Astrocyte of the cerebellum (primary cell): ENCODE measurements around the gene PIGN.

ENCODE experiments used
- DNase-seq: peaks from one replicate; pipeline ENCODE4 v3.0.0-alpha.2; 2011; ENCODE audit warnings: low read depth
- H3K4me3 ChIP-seq: 2 replicates; pipeline ENCODE4 v1.5.1; 2011; ENCODE audit warnings: mild to moderate bottlenecking, low read depth, low read length, moderate library complexity
- in situ Hi-C: cut with HindIII; loops from 2 replicates; pipeline ENCODE4 v1.10.0; 2017; ENCODE audit warnings: low sequenced_read_pairs
- TF ChIP-seq, protein P1 (sequence below): IDR thresholded peaks from 2 replicates; pipeline ENCODE4 v1.5.1; 2012; ENCODE audit warnings: low read length, low read depth, moderate library complexity, mild to moderate bottlenecking; ENCODE audit errors: missing control alignments

The PIGN gene

GRCh38 chr18:62070302-62070701, 116.6 kb downstream of the PIGN start:
- in situ Hi-C loops = no loop called here
- TF ChIP-seq, protein P1, sequence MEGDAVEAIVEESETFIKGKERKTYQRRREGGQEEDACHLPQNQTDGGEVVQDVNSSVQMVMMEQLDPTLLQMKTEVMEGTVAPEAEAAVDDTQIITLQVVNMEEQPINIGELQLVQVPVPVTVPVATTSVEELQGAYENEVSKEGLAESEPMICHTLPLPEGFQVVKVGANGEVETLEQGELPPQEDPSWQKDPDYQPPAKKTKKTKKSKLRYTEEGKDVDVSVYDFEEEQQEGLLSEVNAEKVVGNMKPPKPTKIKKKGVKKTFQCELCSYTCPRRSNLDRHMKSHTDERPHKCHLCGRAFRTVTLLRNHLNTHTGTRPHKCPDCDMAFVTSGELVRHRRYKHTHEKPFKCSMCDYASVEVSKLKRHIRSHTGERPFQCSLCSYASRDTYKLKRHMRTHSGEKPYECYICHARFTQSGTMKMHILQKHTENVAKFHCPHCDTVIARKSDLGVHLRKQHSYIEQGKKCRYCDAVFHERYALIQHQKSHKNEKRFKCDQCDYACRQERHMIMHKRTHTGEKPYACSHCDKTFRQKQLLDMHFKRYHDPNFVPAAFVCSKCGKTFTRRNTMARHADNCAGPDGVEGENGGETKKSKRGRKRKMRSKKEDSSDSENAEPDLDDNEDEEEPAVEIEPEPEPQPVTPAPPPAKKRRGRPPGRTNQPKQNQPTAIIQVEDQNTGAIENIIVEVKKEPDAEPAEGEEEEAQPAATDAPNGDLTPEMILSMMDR = no peak
- DNase-seq = no peak
- H3K4me3 ChIP-seq = no peak overlapping the region

- no peak for DNase-seq
- H3K4me3 ChIP-seq = no peak overlapping the region
- in situ Hi-C loops = no loop called here
- TF ChIP-seq, protein P1 = no peak
These were observed 117.3 kb downstream of the PIGN start for GRCh38 chr18:62069556-62069955.

DNA sequence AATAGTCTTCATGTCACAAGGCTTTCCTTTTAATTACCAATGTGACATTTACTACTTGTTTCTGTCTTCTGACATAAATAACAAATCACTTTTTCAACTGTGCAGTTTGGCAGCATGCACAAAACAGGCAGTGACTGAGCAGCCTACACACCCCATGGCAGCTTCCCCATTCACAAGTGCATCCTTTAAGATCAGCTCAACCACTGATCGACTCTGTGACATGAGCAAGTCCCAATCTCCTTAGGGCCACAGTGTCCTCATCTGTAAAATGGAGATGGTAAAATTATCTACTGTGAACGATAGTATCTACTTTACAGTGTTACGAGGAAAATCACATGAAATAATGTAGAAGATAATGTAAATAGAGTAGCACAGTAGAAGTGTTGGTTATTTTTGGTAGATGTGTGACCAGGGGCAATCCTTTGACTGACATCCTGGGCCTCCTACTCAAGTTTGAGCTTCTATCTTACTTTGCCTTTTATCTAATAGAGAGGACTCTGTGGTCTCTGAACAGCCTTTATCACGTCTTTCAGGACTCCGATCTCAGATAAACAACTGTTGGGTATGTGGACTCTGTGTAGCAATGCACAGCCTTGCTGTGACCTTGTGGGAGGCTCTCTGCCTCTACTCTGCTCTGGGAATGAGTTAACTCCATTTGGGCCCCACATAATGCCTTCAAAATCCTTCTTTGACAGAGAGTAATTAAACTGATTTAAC, 120.6 kb downstream of the PIGN start:
- TF ChIP-seq, protein P1 = no peak
- in situ Hi-C loops = no loop called here
- H3K4me3 ChIP-seq = no peak overlapping the region
- DNase-seq = no peak

DNA sequence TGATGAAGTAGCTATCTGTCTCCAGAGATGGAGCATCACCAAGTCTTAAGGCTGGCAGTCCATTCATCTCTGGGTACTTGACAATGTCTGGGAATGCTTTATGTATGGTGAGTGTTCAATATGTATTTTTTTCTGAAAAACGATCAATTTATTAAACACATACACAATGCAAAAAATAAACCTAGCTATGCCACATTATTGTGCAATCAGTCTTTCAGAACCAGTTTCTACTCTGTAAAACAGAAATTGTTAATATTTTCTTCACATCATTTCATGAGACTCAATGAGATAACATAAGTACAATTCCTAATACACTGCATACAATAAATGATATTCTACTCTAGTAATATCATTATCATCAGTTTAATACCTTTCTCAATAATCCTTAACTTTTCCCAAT, 122.5 kb downstream of the PIGN start:
- in situ Hi-C loops = no loop called here
- TF ChIP-seq, protein P1 = no peak
- H3K4me3 ChIP-seq = no peak overlapping the region
- DNase-seq = no peak

GRCh38 chr18:62061821-62062478, 124.9 kb downstream of the PIGN start:
- no peak overlapping the region for H3K4me3 ChIP-seq
- TF ChIP-seq, protein P1 = no peak
- DNase-seq = no peak
- in situ Hi-C loops = no loop called here

GRCh38 chr18:62060820-62061219, 126.0 kb downstream of the PIGN start:
- TF ChIP-seq, protein P1 = no peak
- H3K4me3 ChIP-seq = no peak overlapping the region
- no peak for DNase-seq
- in situ Hi-C loops = no loop called here
